GM12892 (cell line): ENCODE results near the gene TCEAL9.

Experiments used
- POLR2A ChIP-seq: IDR thresholded peaks from 2 replicates; pipeline ENCODE4 v1.6.1; 2011; ENCODE audit warnings: low read depth, low read length, control low read depth
- POLR2AphosphoS5 ChIP-seq: IDR thresholded peaks from 2 replicates; pipeline ENCODE4 v1.6.1; 2011; ENCODE audit warnings: low read depth, low read length, control low read depth
- TAF1 ChIP-seq: IDR thresholded peaks from 2 replicates; pipeline ENCODE4 v1.6.1; 2011; ENCODE audit warnings: low read depth, mild to moderate bottlenecking, control low read depth, low read length, borderline replicate concordance

- TF ChIP-seq POLR2AphosphoS5: no peak
- no peak for TF ChIP-seq POLR2A
- no peak for TF ChIP-seq TAF1
These were observed 11.7 kb upstream of the TCEAL9 start for GRCh38 chrX:103344606-103345005.
